Measurements from ENCODE around the gene ECE2.

ECE2 gene

GRCh38 chr3:184300378-184300720, 24.5 kb downstream of the ECE2 start:
- H3K9me3 Mint-ChIP-seq, result no peaks in the 10 kb centered on the region
- H3K36me3 Mint-ChIP-seq, result peaks cover 20 to 30% of the 10 kb centered on the region in 2 donors
- ATAC-seq (replicated peaks) (no peak), DNase-seq (no peak)
- peak overlapping the region; percentile 90 to 97 for H3K4me3 Mint-ChIP-seq
- peaks cover 14 to 24% of the 10 kb centered on the region in 2 donors for H3K4me1 Mint-ChIP-seq
- no peak overlapping the region for H3K27ac Mint-ChIP-seq
- no peaks in the 10 kb centered on the region for H3K27me3 Mint-ChIP-seq

- no peak overlapping the region for H3K4me3 Mint-ChIP-seq
- DNase-seq (no peak), ATAC-seq (replicated peaks) (peak in 1 of 2 donors; percentile 48)
- H3K36me3 Mint-ChIP-seq, result peaks cover 50 to 65% of the 10 kb centered on the region in 2 donors
- no peak overlapping the region for H3K27ac Mint-ChIP-seq
- no peaks in the 10 kb centered on the region for H3K9me3 Mint-ChIP-seq
- H3K27me3 Mint-ChIP-seq, result no peaks in the 10 kb centered on the region
- H3K4me1 Mint-ChIP-seq, result peaks cover 2 to 25% of the 10 kb centered on the region in 2 donors
Measured at GRCh38 chr3:184305577-184305976, 29.8 kb downstream of the ECE2 start.

- peaks cover 45 to 60% of the 10 kb centered on the region in 2 donors for H3K36me3 Mint-ChIP-seq
- no peak for ATAC-seq (replicated peaks)
- peak overlapping the region; percentile 11 for H3K27ac Mint-ChIP-seq
- H3K4me1 Mint-ChIP-seq, result peaks cover 2 to 20% of the 10 kb centered on the region in 2 donors
- H3K27me3 Mint-ChIP-seq, result no peaks in the 10 kb centered on the region
- H3K9me3 Mint-ChIP-seq, result no peaks in the 10 kb centered on the region
- DNase-seq, result no peak
- H3K4me3 Mint-ChIP-seq, result no peak overlapping the region
Measured at GRCh38 chr3:184306341-184306972, 30.6 kb downstream of the ECE2 start.

GRCh38 chr3:184307915-184308314, 32.1 kb downstream of the ECE2 start:
- no peaks in the 10 kb centered on the region for H3K9me3 Mint-ChIP-seq
- H3K27me3 Mint-ChIP-seq, result no peaks in the 10 kb centered on the region
- DNase-seq (no peak), ATAC-seq (replicated peaks) (no peak)
- H3K27ac Mint-ChIP-seq, result no peak overlapping the region
- no peak overlapping the region for H3K4me3 Mint-ChIP-seq
- H3K4me1 Mint-ChIP-seq, result peaks cover 2 to 16% of the 10 kb centered on the region in 2 donors
- H3K36me3 Mint-ChIP-seq, result peaks cover 43 to 52% of the 10 kb centered on the region in 2 donors

- H3K4me1 Mint-ChIP-seq, result peaks cover 2 to 16% of the 10 kb centered on the region in 2 donors
- ATAC-seq (replicated peaks) (no peak), DNase-seq (no peak)
- no peaks in the 10 kb centered on the region for H3K9me3 Mint-ChIP-seq
- H3K4me3 Mint-ChIP-seq, result no peak overlapping the region
- H3K36me3 Mint-ChIP-seq, result peaks cover 43 to 50% of the 10 kb centered on the region in 2 donors
- H3K27me3 Mint-ChIP-seq, result no peaks in the 10 kb centered on the region
- H3K27ac Mint-ChIP-seq, result peak overlapping the region; percentile 56
Measured at GRCh38 chr3:184308744-184309143, 32.9 kb downstream of the ECE2 start.

GRCh38 chr3:184311633-184312032, 35.8 kb downstream of the ECE2 start:
- H3K4me3 Mint-ChIP-seq, result no peak overlapping the region

GRCh38 chr3:184314363-184314699, 38.5 kb downstream of the ECE2 start, which contains the start of gene EIF4G1:
TSS of gene EIF4G1 (plus strand) at chr3:184314606. CDS start at chr3:184315797, 1,191 bp downstream.
- no peaks in the 10 kb centered on the region for H3K27me3 Mint-ChIP-seq
- ATAC-seq (replicated peaks), result peak; percentile 91 to 94
- H3K36me3 Mint-ChIP-seq, result peaks cover 29 to 30% of the 10 kb centered on the region in 2 donors
- peak; percentile 91 for DNase-seq
- H3K4me1 Mint-ChIP-seq, result peaks cover 24 to 32% of the 10 kb centered on the region in 2 donors
- H3K4me3 Mint-ChIP-seq, result peak within 1 kb of the TSS; percentile 85 to 86
- no peaks in the 10 kb centered on the region for H3K9me3 Mint-ChIP-seq
- peak within 1 kb of the TSS; percentile 92 for H3K27ac Mint-ChIP-seq

More at GRCh38 chr3:184311633-184312032, 35.8 kb downstream of the ECE2 start:
- Mint-ChIP-seq H3K36me3 (peaks cover 34 to 37% of the 10 kb centered on the region in 2 donors), H3K27ac (no peak overlapping the region), H3K9me3 (no peaks in the 10 kb centered on the region), H3K4me1 (peaks cover 6 to 26% of the 10 kb centered on the region in 2 donors), H3K27me3 (no peaks in the 10 kb centered on the region)
- DNase-seq (no peak), ATAC-seq (replicated peaks) (no peak)

- Mint-ChIP-seq H3K27ac (peak overlapping the region; percentile 92), H3K36me3 (peaks cover 28 to 32% of the 10 kb centered on the region in 2 donors), H3K4me1 (peaks cover 28 to 38% of the 10 kb centered on the region in 2 donors), H3K9me3 (no peaks in the 10 kb centered on the region), H3K27me3 (no peaks in the 10 kb centered on the region), H3K4me3 (peak overlapping the region; percentile 85 to 86)
- DNase-seq (no peak), ATAC-seq (replicated peaks) (peak; percentile 58 to 61)
Measured at GRCh38 chr3:184314700-184315542, 39.1 kb downstream of the ECE2 start.

- peaks cover 26 to 31% of the 10 kb centered on the region in 2 donors for H3K36me3 Mint-ChIP-seq
- ATAC-seq (replicated peaks), result peak; percentile 0 to 3
- peaks cover 28 to 38% of the 10 kb centered on the region in 2 donors for H3K4me1 Mint-ChIP-seq
Measured at GRCh38 chr3:184315543-184315867, 39.7 kb downstream of the ECE2 start.

GRCh38 chr3:184315871-184316661, 40.2 kb downstream of the ECE2 start:
- H3K4me3 Mint-ChIP-seq, result peak overlapping the region; percentile 77 to 81
- no peaks in the 10 kb centered on the region for H3K9me3 Mint-ChIP-seq
- H3K36me3 Mint-ChIP-seq, result peaks cover 31 to 34% of the 10 kb centered on the region in 2 donors
- peak overlapping the region; percentile 91 for H3K27ac Mint-ChIP-seq
- DNase-seq (no peak), ATAC-seq (replicated peaks) (no peak)
- H3K4me1 Mint-ChIP-seq, result peaks cover 28 to 38% of the 10 kb centered on the region in 2 donors
- H3K27me3 Mint-ChIP-seq, result no peaks in the 10 kb centered on the region

More at GRCh38 chr3:184315543-184315867, 39.7 kb downstream of the ECE2 start:
- no peak for DNase-seq
- peak overlapping the region; percentile 77 to 81 for H3K4me3 Mint-ChIP-seq
- H3K9me3 Mint-ChIP-seq, result no peaks in the 10 kb centered on the region
- no peaks in the 10 kb centered on the region for H3K27me3 Mint-ChIP-seq
- peak overlapping the region; percentile 91 for H3K27ac Mint-ChIP-seq

GRCh38 chr3:184316792-184317191, 41.0 kb downstream of the ECE2 start:
- H3K36me3 Mint-ChIP-seq, result peaks cover 38 to 40% of the 10 kb centered on the region in 2 donors
- DNase-seq, result no peak

GRCh38 chr3:184317201-184317600, 41.4 kb downstream of the ECE2 start:
- Mint-ChIP-seq H3K27ac (peak overlapping the region; percentile 20), H3K27me3 (no peaks in the 10 kb centered on the region), H3K4me1 (peaks cover 33 to 38% of the 10 kb centered on the region in 2 donors), H3K9me3 (no peaks in the 10 kb centered on the region), H3K4me3 (peak overlapping the region; percentile 26 to 33), H3K36me3 (peaks cover 41 to 42% of the 10 kb centered on the region in 2 donors)
- ATAC-seq (replicated peaks), result no peak
- no peak for DNase-seq

More at GRCh38 chr3:184316792-184317191, 41.0 kb downstream of the ECE2 start:
- H3K27me3 Mint-ChIP-seq, result no peaks in the 10 kb centered on the region
- no peak for ATAC-seq (replicated peaks)
- peak overlapping the region; percentile 77 to 81 for H3K4me3 Mint-ChIP-seq
- H3K4me1 Mint-ChIP-seq, result peaks cover 31 to 38% of the 10 kb centered on the region in 2 donors
- H3K9me3 Mint-ChIP-seq, result no peaks in the 10 kb centered on the region
- H3K27ac Mint-ChIP-seq, result peak overlapping the region; percentile 91

GRCh38 chr3:184320104-184320445, 44.3 kb downstream of the ECE2 start:
- no peaks in the 10 kb centered on the region for H3K9me3 Mint-ChIP-seq
- no peaks in the 10 kb centered on the region for H3K27me3 Mint-ChIP-seq
- peaks cover 40 to 43% of the 10 kb centered on the region in 2 donors for H3K4me1 Mint-ChIP-seq
- no peak overlapping the region for H3K4me3 Mint-ChIP-seq
- ATAC-seq (replicated peaks), result peak; percentile 33
- peaks cover 64 to 67% of the 10 kb centered on the region in 2 donors for H3K36me3 Mint-ChIP-seq
- DNase-seq, result no peak
- no peak overlapping the region for H3K27ac Mint-ChIP-seq

GRCh38 chr3:184321666-184322065, 45.8 kb downstream of the ECE2 start:
- DNase-seq (no peak), ATAC-seq (replicated peaks) (no peak)
- H3K36me3 Mint-ChIP-seq, result peaks cover 68 to 73% of the 10 kb centered on the region in 2 donors
- H3K27ac Mint-ChIP-seq, result peak overlapping the region; percentile 79
- H3K27me3 Mint-ChIP-seq, result no peaks in the 10 kb centered on the region
- H3K4me3 Mint-ChIP-seq, result no peak overlapping the region
- no peaks in the 10 kb centered on the region for H3K9me3 Mint-ChIP-seq
- H3K4me1 Mint-ChIP-seq, result peaks cover 33 to 35% of the 10 kb centered on the region in 2 donors
